Transverse colon (tissue), 4 donors: ENCODE results near the gene P3H3.

Experiments
- CTCF ChIP-seq, 5 experiments: fragments of 200-600 bp in 3 of 5; fragments of 450-650 bp in 2 of 5; sonication (generic) in 3 of 5; IDR thresholded peaks; 1 replicate in 2 of 5; 2 replicates in 3 of 5; pipeline ENCODE4 v1.5.1; 2016 to 2017; ENCODE audit warnings: antibody characterized with exemption in 5 of 5, inconsistent platforms in 3 of 5, mild to moderate bottlenecking in 2 of 5, moderate library complexity in 1 of 5
- POLR2AphosphoS5 ChIP-seq, 3 donors: sonication (generic); formaldehyde crosslinking; IDR thresholded peaks; one replicate each; pipeline ENCODE4 v1.6.1; 2016; ENCODE audit warnings: antibody characterized with exemption in 3 of 3

GRCh38 chr12:6849976-6850560 is 21.9 kb downstream of the P3H3 start:
- TF ChIP-seq POLR2AphosphoS5 (IDR thresholded peaks at IDR 0.05), result no peak
- TF ChIP-seq CTCF (IDR thresholded peaks at IDR 0.05), result no peak
